Measurements from ENCODE around the gene CMPK2.
A peak's percentile ranks its signal among the peaks of the same experiment; 100 is the strongest.

The CMPK2 gene

GRCh38 chr2:6826081-6826913 is 39.4 kb downstream of the CMPK2 start:
- peaks cover 23% of the 10 kb centered on the region for H3K4me1 ChIP-seq
- H3K4me3 ChIP-seq (ENCODE audit: low read depth, low read length), result no peak overlapping the region
- H3K9me3 ChIP-seq, result no peaks in the 10 kb centered on the region
- peak; percentile 75 for TF ChIP-seq CTCF (IDR thresholded peaks at IDR 0.05; ENCODE audit: low read depth, low read length)
- no peaks in the 10 kb centered on the region for H3K36me3 ChIP-seq
- peak; percentile 33 for DNase-seq
- no peaks in the 10 kb centered on the region for H3K27me3 ChIP-seq

- no peak for TF ChIP-seq CTCF (IDR thresholded peaks at IDR 0.05; ENCODE audit: low read depth, low read length)
- DNase-seq, result peak; percentile 77
- peaks cover 23% of the 10 kb centered on the region for H3K4me1 ChIP-seq
- H3K27me3 ChIP-seq, result no peaks in the 10 kb centered on the region
- H3K4me3 ChIP-seq (ENCODE audit: low read depth, low read length), result no peak overlapping the region
- no peaks in the 10 kb centered on the region for H3K36me3 ChIP-seq
- H3K9me3 ChIP-seq, result no peaks in the 10 kb centered on the region
Observed at GRCh38 chr2:6824962-6825361, 40.7 kb downstream of the CMPK2 start.

- Histone ChIP-seq H3K4me3 (ENCODE audit: low read depth, low read length) (no peak overlapping the region), H3K4me1 (peaks cover 23% of the 10 kb centered on the region), H3K9me3 (no peaks in the 10 kb centered on the region), H3K27me3 (no peaks in the 10 kb centered on the region), H3K36me3 (no peaks in the 10 kb centered on the region)
- TF ChIP-seq CTCF (IDR thresholded peaks at IDR 0.05; ENCODE audit: low read depth, low read length), result no peak
- DNase-seq, result no peak
Observed at GRCh38 chr2:6823111-6823510, 42.6 kb downstream of the CMPK2 start.

GRCh38 chr2:6822406-6822805 is 43.3 kb downstream of the CMPK2 start:
- no peaks in the 10 kb centered on the region for H3K27me3 ChIP-seq
- TF ChIP-seq CTCF (IDR thresholded peaks at IDR 0.05; ENCODE audit: low read depth, low read length), result no peak
- H3K4me1 ChIP-seq, result peaks cover 17% of the 10 kb centered on the region
- H3K36me3 ChIP-seq, result no peaks in the 10 kb centered on the region
- no peak overlapping the region for H3K4me3 ChIP-seq (ENCODE audit: low read depth, low read length)
- H3K9me3 ChIP-seq, result no peaks in the 10 kb centered on the region
- no peak for DNase-seq

GRCh38 chr2:6820903-6821584 is 44.7 kb downstream of the CMPK2 start:
- no peak for TF ChIP-seq CTCF (IDR thresholded peaks at IDR 0.05; ENCODE audit: low read depth, low read length)
- Histone ChIP-seq H3K4me3 (ENCODE audit: low read depth, low read length) (no peak overlapping the region), H3K4me1 (peaks cover 13% of the 10 kb centered on the region), H3K36me3 (no peaks in the 10 kb centered on the region), H3K27me3 (no peaks in the 10 kb centered on the region), H3K9me3 (no peaks in the 10 kb centered on the region)
- DNase-seq, result no peak

- no peak overlapping the region for H3K4me3 ChIP-seq (ENCODE audit: low read depth, low read length)
- DNase-seq, result no peak
- no peaks in the 10 kb centered on the region for H3K36me3 ChIP-seq
- TF ChIP-seq CTCF (IDR thresholded peaks at IDR 0.05; ENCODE audit: low read depth, low read length), result no peak
- H3K27me3 ChIP-seq, result no peaks in the 10 kb centered on the region
- peaks cover 5% of the 10 kb centered on the region for H3K4me1 ChIP-seq
- no peaks in the 10 kb centered on the region for H3K9me3 ChIP-seq
Observed at GRCh38 chr2:6820236-6820635, 45.5 kb downstream of the CMPK2 start.
